A549 (cell line): ENCODE data around the gene EFS. TPM values are rescaled to one million over a fixed set of nuclear protein-coding genes. Genes with fewer than 3 reads are reported as not detected.
A peak's percentile ranks its signal among the peaks of the same experiment; 100 is the strongest.

ENCODE experiments used
- ATAC-seq, 2 experiments: fragments of 200-7000 bp in 1 of 2; fragments of >200 bp in 1 of 2; cut with Nextera tagmentation in 1 of 2; cut with Tn5 transposase in 1 of 2; 3 replicates each; pipeline versions ENCODE4 v1.8.0 to v1.9.1; 2018 to 2020; ENCODE audit warnings: mild to moderate bottlenecking in 1 of 2, moderate library complexity in 1 of 2
- CTCF ChIA-PET: fragments of 300-600 bp; sonication (Branson Sonifier 250); formaldehyde crosslinking; extraction: SDS; loops from one replicate; lab custom pipeline; 2021; ENCODE audit warnings: antibody characterized with exemption, inconsistent platforms; lab: Yijun Ruan, JAX
- POLR2A ChIA-PET: fragments of 350-600 bp; formaldehyde crosslinking; extraction: SDS; loops from one replicate; lab custom pipeline; 2021; ENCODE audit warnings: antibody characterized with exemption, inconsistent platforms; lab: Yijun Ruan, JAX
- DNase-seq, 2 experiments: peaks; one replicate each; pipeline versions ENCODE4 v3.0.0 to v3.0.0-alpha.2; 2011 to 2016; ENCODE audit warnings: low read depth in 1 of 2, low spot score in 1 of 2
- FAIRE-seq: peaks from 2 replicates; lab custom pipeline; 2011; peaks lifted over from hg19 to GRCh38; lab: Jason Lieb, UNC
- H3K27ac ChIP-seq, 2 experiments: fragments of >200 bp; sonication (Bioruptor Twin); formaldehyde crosslinking; 3 replicates each; pipeline ENCODE4 v1.5.1; 2016 to 2017
- H3K4me1 ChIP-seq: fragments of >200 bp; sonication (Bioruptor Twin); formaldehyde crosslinking; 3 replicates; pipeline ENCODE4 v1.6.1; 2016
- H3K4me2 ChIP-seq: fragments of >200 bp; sonication (Bioruptor Twin); formaldehyde crosslinking; 3 replicates; pipeline ENCODE4 v1.6.1; 2016
- H3K4me3 ChIP-seq: fragments of >200 bp; sonication (Bioruptor Twin); formaldehyde crosslinking; 3 replicates; pipeline ENCODE4 v1.5.1; 2016
- H3K9me3 ChIP-seq: fragments of >200 bp; sonication (Bioruptor Twin); formaldehyde crosslinking; 3 replicates; pipeline ENCODE4 v1.6.1; 2016
- CBX8 ChIP-seq: fragments of 200-600 bp; sonication (generic); IDR thresholded peaks from 2 replicates; pipeline ENCODE4 v1.6.1; 2016
- CHD4 ChIP-seq: fragments of 200-600 bp; sonication (generic); IDR thresholded peaks from 2 replicates; pipeline ENCODE4 v1.6.1; 2016; ENCODE audit warnings: antibody characterized with exemption, mild to moderate bottlenecking, borderline replicate concordance
- EHF ChIP-seq: fragments of 250-450 bp; sonication (Bioruptor Pico); IDR thresholded peaks from 2 replicates; pipeline ENCODE4 v1.5.0; 2020; ENCODE audit warnings: mild to moderate bottlenecking
- FOXS1 ChIP-seq: fragments of 250-450 bp; sonication (Bioruptor Pico); IDR thresholded peaks from 2 replicates; pipeline ENCODE4 v1.5.0; 2020; ENCODE audit warnings: mild to moderate bottlenecking, moderate library complexity
- HEYL ChIP-seq: fragments of 250-450 bp; sonication (Bioruptor Pico); IDR thresholded peaks from 2 replicates; pipeline ENCODE4 v1.8.0; 2021; ENCODE audit warnings: mild to moderate bottlenecking, moderate library complexity
- HOXA7 ChIP-seq: fragments of 250-450 bp; sonication (Bioruptor Pico); IDR thresholded peaks from 2 replicates; pipeline ENCODE4 v1.5.0; 2020; ENCODE audit warnings: mild to moderate bottlenecking, moderate library complexity
- JUNB ChIP-seq: fragments of >200 bp; sonication (Bioruptor Twin); formaldehyde crosslinking; IDR thresholded peaks from 2 replicates; pipeline ENCODE4 v1.6.1; 2016
- KDM5A ChIP-seq: fragments of 200-600 bp; sonication (generic); IDR thresholded peaks from 2 replicates; pipeline ENCODE4 v1.6.1; 2016; ENCODE audit warnings: antibody characterized with exemption, mild to moderate bottlenecking
- MAZ ChIP-seq: fragments of 150-350 bp; IDR thresholded peaks from 2 replicates; pipeline ENCODE4 v1.6.1; 2014; ENCODE audit warnings: antibody characterized with exemption, low read depth, low read length, borderline replicate concordance
- MYC ChIP-seq: IDR thresholded peaks from 2 replicates; pipeline ENCODE4 v1.6.1; 2012; ENCODE audit warnings: mild to moderate bottlenecking, inconsistent platforms, low read length, improper control_type of control experiment, borderline replicate concordance
- POLR2AphosphoS2 ChIP-seq: conservative IDR thresholded peaks from 2 replicates; pipeline ENCODE4 v1.6.1; 2012; ENCODE audit warnings: low read length, improper control_type of control experiment, inconsistent platforms
- RAD21 ChIP-seq, 2 experiments: fragments of >200 bp in 1 of 2; sonication (Bioruptor Twin) in 1 of 2; formaldehyde crosslinking in 1 of 2; IDR thresholded peaks in 1 of 2; conservative IDR thresholded peaks in 1 of 2; 2 replicates in 1 of 2; 3 replicates in 1 of 2; pipeline ENCODE4 v1.6.1; 2012 to 2018; ENCODE audit warnings: inconsistent platforms in 1 of 2
- RARB ChIP-seq: fragments of 250-450 bp; sonication (Bioruptor Pico); IDR thresholded peaks from 2 replicates; pipeline ENCODE4 v1.8.0; 2021; ENCODE audit warnings: mild to moderate bottlenecking, moderate library complexity
- RCOR1 ChIP-seq: fragments of 150-350 bp; IDR thresholded peaks from 2 replicates; pipeline ENCODE4 v1.6.1; 2014; ENCODE audit warnings: antibody characterized with exemption, low read length, low read depth
- ZC3H11A ChIP-seq: fragments of 450-650 bp; IDR thresholded peaks from 2 replicates; pipeline ENCODE4 v1.6.1; 2014; ENCODE audit warnings: antibody characterized with exemption, mild to moderate bottlenecking
- ZNF302 ChIP-seq: fragments of 250-450 bp; sonication (Bioruptor Pico); IDR thresholded peaks from 2 replicates; pipeline ENCODE4 v1.9.0; 2021; ENCODE audit warnings: inconsistent platforms, mild to moderate bottlenecking, moderate library complexity
- ZSCAN20 ChIP-seq: fragments of 250-450 bp; sonication (Bioruptor Pico); IDR thresholded peaks from 2 replicates; pipeline ENCODE4 v1.8.0; 2022; ENCODE audit warnings: mild to moderate bottlenecking, moderate library complexity
- WGBS: methylation state at CpG from one replicate; pipeline ENCODE4 v1.1.6; 2017; ENCODE audit errors: missing lambda C conversion rate; 5-methylcytosine and 5-hydroxymethylcytosine counted together
- polyA plus RNA-seq, 4 experiments: library from polyadenylated mRNA; depleted of rRNA in 3 of 4; stranded (reverse); fragments of >200 nt; fragmentation: RNase III in 1 of 4; extraction: RNeasy Plus Mini Kit Qiagen cat#74134 plus additional on column Dnase treatment in 1 of 4; gene quantifications; 2 replicates in 3 of 4; 3 replicates in 1 of 4; pipeline ENCODE4 v1.2.3, GENCODE V29; 2011 to 2017
- TF ChIP-seq, protein P1 (sequence below): fragments of 250-450 bp; sonication (Bioruptor Pico); IDR thresholded peaks from 2 replicates; pipeline ENCODE4 v1.5.0; 2021; ENCODE audit warnings: mild to moderate bottlenecking, moderate library complexity, borderline replicate concordance
- TF ChIP-seq, protein P2 (sequence below): fragments of 250-450 bp; sonication (Bioruptor Pico); IDR thresholded peaks from 2 replicates; pipeline ENCODE4 v1.5.0; 2020; ENCODE audit warnings: low read depth, mild to moderate bottlenecking, moderate library complexity

EFS gene
- polyA plus RNA-seq, 2 of the 4 experiments (the other 2 are of a cell fraction), result not detected

DNA sequence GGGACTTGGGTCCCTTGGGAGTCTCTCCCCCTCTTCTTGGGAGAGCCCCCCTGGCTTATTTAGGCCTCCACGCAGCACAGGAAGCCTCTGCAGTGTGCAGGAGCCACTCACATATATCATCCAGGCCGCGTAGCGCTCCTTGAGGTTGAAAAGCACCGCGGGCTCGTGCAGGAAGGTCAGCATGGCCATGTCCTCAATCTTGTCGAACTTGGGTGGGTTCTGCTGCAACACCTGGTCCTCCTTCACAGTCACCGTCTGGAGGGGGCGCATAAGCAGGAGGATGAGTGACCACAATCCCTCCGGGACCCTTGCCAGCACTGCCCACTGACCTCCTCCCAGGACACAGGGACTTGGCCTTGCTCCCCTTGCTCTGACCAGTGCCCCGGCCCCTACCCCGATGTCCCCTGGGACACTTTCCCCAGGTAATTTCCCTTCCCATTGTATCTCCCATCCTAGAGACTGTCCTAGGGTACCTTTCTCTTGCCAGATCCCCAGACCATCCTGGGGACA is 40.6 kb upstream of the EFS start:
- ChIA-PET POLR2A (no interaction called here), CTCF (no interaction called here)
- no peak overlapping the region for H3K4me2 ChIP-seq
- no peaks in the 10 kb centered on the region for H3K4me1 ChIP-seq
- H3K27ac ChIP-seq, result no peak overlapping the region
- DNase-seq (no peak), ATAC-seq (no peak), FAIRE-seq (no peak)
- H3K4me3 ChIP-seq, result no peak overlapping the region
- no peaks in the 10 kb centered on the region for H3K9me3 ChIP-seq
- no peak for TF ChIP-seq CHD4
- 72% methylated on average over 12 of the region's 13 CpGs for WGBS

DNA sequence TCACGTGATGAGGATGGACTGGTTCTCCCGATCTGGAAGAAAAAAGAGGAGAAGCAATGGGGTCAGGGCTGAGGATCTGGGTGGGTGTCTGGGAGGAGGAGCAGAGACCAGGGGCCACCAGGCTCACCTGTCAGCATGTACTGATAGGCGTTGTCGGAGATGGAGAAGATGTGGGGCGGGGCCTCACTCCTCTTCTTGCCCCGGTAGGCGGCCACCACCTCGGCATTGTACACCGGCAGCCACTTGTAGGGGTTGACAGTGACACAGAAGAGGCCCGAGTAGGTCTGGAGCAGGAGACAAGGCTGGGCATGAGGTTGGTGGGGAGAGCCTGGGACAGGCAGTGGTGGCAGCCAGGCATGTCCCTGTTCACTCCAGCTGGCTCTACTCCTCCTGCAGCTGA is 40.1 kb upstream of the EFS start:
- Histone ChIP-seq H3K4me2 (no peak overlapping the region), H3K4me3 (no peak overlapping the region), H3K9me3 (no peaks in the 10 kb centered on the region), H3K27ac (no peak overlapping the region), H3K4me1 (no peaks in the 10 kb centered on the region)
- FAIRE-seq (no peak), DNase-seq (no peak), ATAC-seq (no peak)
- ChIA-PET CTCF (interaction anchor here (1.3 kb wide), 1 partner anchor 25 kb away, joined by 3 read pairs; no protein-coding TSS in a partner anchor), POLR2A (no interaction called here)
- 21% methylated on average over 10 of the region's 10 CpGs for WGBS
- TF ChIP-seq RCOR1 (no peak), HEYL (CRISPR knock-in tag) (no peak), FOXS1 (CRISPR knock-in tag) (no peak), JUNB (no peak), ZC3H11A (no peak), EHF (CRISPR knock-in tag) (no peak), KDM5A (no peak), POLR2AphosphoS2 (no peak), CBX8 (no peak), MYC (no peak), RAD21 (conservative IDR thresholded peaks at IDR 0.05 in 1 of 2, IDR thresholded peaks at IDR 0.05 in 1 of 2) (no peak)
- TF ChIP-seq, protein P1, sequence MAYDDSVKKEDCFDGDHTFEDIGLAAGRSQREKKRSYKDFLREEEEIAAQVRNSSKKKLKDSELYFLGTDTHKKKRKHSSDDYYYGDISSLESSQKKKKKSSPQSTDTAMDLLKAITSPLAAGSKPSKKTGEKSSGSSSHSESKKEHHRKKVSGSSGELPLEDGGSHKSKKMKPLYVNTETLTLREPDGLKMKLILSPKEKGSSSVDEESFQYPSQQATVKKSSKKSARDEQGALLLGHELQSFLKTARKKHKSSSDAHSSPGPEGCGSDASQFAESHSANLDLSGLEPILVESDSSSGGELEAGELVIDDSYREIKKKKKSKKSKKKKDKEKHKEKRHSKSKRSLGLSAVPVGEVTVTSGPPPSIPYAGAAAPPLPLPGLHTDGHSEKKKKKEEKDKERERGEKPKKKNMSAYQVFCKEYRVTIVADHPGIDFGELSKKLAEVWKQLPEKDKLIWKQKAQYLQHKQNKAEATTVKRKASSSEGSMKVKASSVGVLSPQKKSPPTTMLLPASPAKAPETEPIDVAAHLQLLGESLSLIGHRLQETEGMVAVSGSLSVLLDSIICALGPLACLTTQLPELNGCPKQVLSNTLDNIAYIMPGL (CRISPR knock-in tag), result no peak

DNA sequence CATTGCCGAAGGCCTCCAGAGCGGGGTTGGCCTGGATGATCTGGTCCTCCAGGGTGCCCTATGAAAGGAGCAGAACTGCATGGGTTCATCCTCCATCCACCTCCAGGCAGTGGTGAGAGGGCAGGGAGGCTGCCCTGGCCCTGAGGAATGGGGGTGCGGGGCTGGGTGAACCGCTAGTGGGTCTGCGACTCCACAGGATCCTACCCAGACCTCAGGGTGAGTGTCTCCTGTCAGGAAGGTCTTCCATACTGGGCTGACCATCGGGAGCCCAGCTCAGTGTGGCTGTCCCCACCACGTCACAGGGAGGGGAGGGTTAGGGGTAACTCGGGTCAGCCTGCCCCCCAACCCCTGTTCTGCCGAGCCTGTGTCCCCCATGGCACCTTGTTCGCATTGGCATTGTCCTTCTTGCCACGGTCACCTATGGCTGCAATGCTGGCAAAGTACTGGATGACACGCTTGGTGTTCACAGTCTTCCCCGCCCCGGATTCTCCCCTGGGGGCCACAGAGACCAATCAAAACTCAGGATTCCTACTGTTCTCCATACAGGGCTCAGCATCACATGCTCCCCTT is 39.4 kb upstream of the EFS start:
- WGBS, result 36% methylated on average over 11 of the region's 14 CpGs
- TF ChIP-seq CBX8 (no peak), HOXA7 (CRISPR knock-in tag) (no peak), RARB (no peak), CHD4 (no peak), MYC (no peak), MAZ (no peak), ZSCAN20 (CRISPR knock-in tag) (no peak), ZNF302 (CRISPR knock-in tag) (no peak)
- TF ChIP-seq, protein P2, sequence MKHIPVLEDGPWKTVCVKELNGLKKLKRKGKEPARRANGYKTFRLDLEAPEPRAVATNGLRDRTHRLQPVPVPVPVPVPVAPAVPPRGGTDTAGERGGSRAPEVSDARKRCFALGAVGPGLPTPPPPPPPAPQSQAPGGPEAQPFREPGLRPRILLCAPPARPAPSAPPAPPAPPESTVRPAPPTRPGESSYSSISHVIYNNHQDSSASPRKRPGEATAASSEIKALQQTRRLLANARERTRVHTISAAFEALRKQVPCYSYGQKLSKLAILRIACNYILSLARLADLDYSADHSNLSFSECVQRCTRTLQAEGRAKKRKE (CRISPR knock-in tag), result no peak
- Histone ChIP-seq H3K4me3 (no peak overlapping the region), H3K4me1 (no peaks in the 10 kb centered on the region), H3K27ac (no peak overlapping the region), H3K4me2 (no peak overlapping the region), H3K9me3 (no peaks in the 10 kb centered on the region)
- ChIA-PET CTCF (interaction anchor here (1.3 kb wide), 1 partner anchor 24 kb away, joined by 3 read pairs; no protein-coding TSS in a partner anchor), POLR2A (no interaction called here)
- FAIRE-seq, result no peak
- peak in 1 of 2 experiments; percentile 9; a peak in 2 of 6 replicates for ATAC-seq
- no peak for DNase-seq
